K562 (cell line): ENCODE measurements around the gene SLAMF6. TPM values are rescaled to one million over a fixed set of nuclear protein-coding genes. Genes with fewer than 3 reads are reported as not detected.

Source experiments
- ARNT ChIP-seq, 2 experiments: fragments of 450-650 bp; IDR thresholded peaks; 2 replicates each; pipeline ENCODE4 v1.6.1; 2016; ENCODE audit warnings: mild to moderate bottlenecking in 1 of 2
- BRF2 ChIP-seq: IDR thresholded peaks from 3 replicates; pipeline ENCODE4 v1.6.1; 2011; ENCODE audit warnings: borderline replicate concordance, mild to moderate bottlenecking; ENCODE audit not compliant: insufficient read length, insufficient read depth
- DIDO1 ChIP-seq: fragments of 450-650 bp; IDR thresholded peaks from 2 replicates; pipeline ENCODE4 v1.6.1; 2016; ENCODE audit warnings: low read depth, missing biosample characterization, missing genetic modification characterization
- EHMT2 ChIP-seq: fragments of 450-650 bp; IDR thresholded peaks from 2 replicates; pipeline ENCODE4 v1.6.1; 2018; ENCODE audit warnings: antibody characterized with exemption
- ELK3 ChIP-seq: fragments of 450-650 bp; formaldehyde crosslinking; IDR thresholded peaks from 2 replicates; pipeline ENCODE4 v1.4.0; 2020; ENCODE audit warnings: mild to moderate bottlenecking
- ESRRB ChIP-seq: fragments of 250-450 bp; sonication (Bioruptor Pico); IDR thresholded peaks from 2 replicates; pipeline ENCODE4 v1.5.0; 2020; ENCODE audit warnings: mild to moderate bottlenecking, moderate library complexity, borderline replicate concordance
- HMGXB4 ChIP-seq: sonication (generic); formaldehyde crosslinking; IDR thresholded peaks from 2 replicates; pipeline ENCODE4 v1.8.1; 2023; ENCODE audit warnings: mild to moderate bottlenecking, missing genetic modification reagents
- MTF1 ChIP-seq: fragments of 250-450 bp; sonication (Bioruptor Pico); IDR thresholded peaks from 2 replicates; pipeline ENCODE4 v1.9.0; 2021; ENCODE audit warnings: moderate library complexity, mild to moderate bottlenecking, inconsistent platforms, borderline replicate concordance
- POU5F1 ChIP-seq: fragments of 150-350 bp; IDR thresholded peaks from 2 replicates; pipeline ENCODE4 v1.6.1; 2014; ENCODE audit warnings: borderline replicate concordance, low read length, low read depth, mild to moderate bottlenecking; ENCODE audit not compliant: partially characterized antibody
- VEZF1 ChIP-seq: fragments of 200-800 bp; sonication (Bioruptor generic); IDR thresholded peaks from 2 replicates; pipeline ENCODE4 v1.6.1; 2017; ENCODE audit warnings: missing genetic modification characterization, missing compliant biosample characterization
- WHSC1 ChIP-seq: IDR thresholded peaks from one replicate; pipeline ENCODE4 v1.6.1; 2012; ENCODE audit warnings: low read length, control low read depth, inconsistent platforms
- ZNF23 ChIP-seq: fragments of 250-450 bp; sonication (Bioruptor Pico); IDR thresholded peaks from 2 replicates; pipeline ENCODE4 v1.4.0; 2020; ENCODE audit warnings: mild to moderate bottlenecking
- ZNF311 ChIP-seq: fragments of 250-450 bp; sonication (Bioruptor Pico); IDR thresholded peaks from 2 replicates; pipeline ENCODE4 v1.4.0; 2020; ENCODE audit warnings: mild to moderate bottlenecking, moderate library complexity
- ZNF609 ChIP-seq: sonication (generic); formaldehyde crosslinking; IDR thresholded peaks from 2 replicates; pipeline ENCODE4 v1.8.1; 2023; ENCODE audit warnings: missing genetic modification reagents, mild to moderate bottlenecking, borderline replicate concordance
- ZNF76 ChIP-seq: fragments of 250-450 bp; sonication (Bioruptor Pico); IDR thresholded peaks from 2 replicates; pipeline ENCODE4 v1.4.0; 2020; ENCODE audit warnings: mild to moderate bottlenecking, moderate library complexity, borderline replicate concordance
- ZNF830 ChIP-seq: fragments of 250-450 bp; sonication (Bioruptor Pico); IDR thresholded peaks from 2 replicates; pipeline ENCODE4 v1.5.0; 2021; ENCODE audit warnings: mild to moderate bottlenecking
- polyA plus RNA-seq, 8 experiments: library from polyadenylated mRNA; depleted of rRNA in 4 of 8; stranded (reverse) in 5 of 8; unstranded in 3 of 8; fragments of >200 nt; fragmentation: Nextera tagmentation in 2 of 8; fragmentation: Illumina TruSeq in 1 of 8; extraction: Ambion mirVana in 2 of 8; extraction: Trizol in 1 of 8; gene quantifications; 2 replicates each; pipeline versions ENCODE4 v1.2.1 to v1.2.3, GENCODE V29; 2011 to 2014; ENCODE audit warnings: inconsistent platforms in 1 of 8, missing spikeins in 1 of 8
- total RNA-seq, 7 experiments: library from RNA; depleted of rRNA in 6 of 7; stranded (reverse); fragments of >200 nt in 6 of 7; fragmentation: Illumina TruSeq in 2 of 7; extraction: Trizol in 2 of 7; gene quantifications; 2 replicates each; pipeline versions ENCODE4 v1.2.1 to v1.2.3, GENCODE V29; 2011 to 2021; ENCODE audit warnings: low replicate concordance in 1 of 7

SLAMF6 gene
- total and polyA plus RNA-seq, 9 of the 15 experiments (the other 6 are each of a cell fraction or from before 2014, with no cell fraction given) = 0.56 to 4.8 (median 1.1) TPM

GRCh38 chr1:160539990-160540858 is 17.2 kb upstream of the SLAMF6 start (continued):
- TF ChIP-seq ZNF609 (CRISPR knock-in tag) = peak; percentile 93; the same call in 1 of the 2 replicates
- no peak for TF ChIP-seq MTF1 (CRISPR knock-in tag)
- TF ChIP-seq EHMT2 = peak; percentile 61; the same call in 1 of the 2 replicates
- no peak for TF ChIP-seq BRF2
- TF ChIP-seq ZNF311 (CRISPR knock-in tag) = peak; percentile 77
- TF ChIP-seq ZNF23 (CRISPR knock-in tag) = no peak
- TF ChIP-seq ESRRB = no peak
- no peak for TF ChIP-seq ZNF830 (CRISPR knock-in tag)
- TF ChIP-seq POU5F1 = no peak
- peak; percentile 90 for TF ChIP-seq VEZF1 (CRISPR knock-in tag)
- peak; percentile 96 to 99 for TF ChIP-seq ARNT (IDR thresholded peaks at IDR 0.05)
- no peak for TF ChIP-seq WHSC1
- TF ChIP-seq ELK3 (CRISPR knock-in tag) = no peak
- TF ChIP-seq ZNF76 (CRISPR knock-in tag) = no peak; the same call in 1 of the 2 replicates
- TF ChIP-seq DIDO1 (tag) = no peak
- no peak for TF ChIP-seq HMGXB4 (CRISPR knock-in tag)
